Measurements from ENCODE around the gene FCN3. TPM values are rescaled to one million over a fixed set of nuclear protein-coding genes. Genes with fewer than 3 reads are reported as not detected.
"Not testable (repeated sequence)": the region's sequence is repeated elsewhere in the genome, so short reads cannot be mapped to it uniquely, and the experiment has no call there.

FCN3 gene
- total RNA-seq (2014; rRNA removed; shearing (Covaris generic)) = not detected in 2 replicates

GRCh38 chr1:27374362-27375086, at the start of gene FCN3:
Gene FCN3, minus strand, starts transcription at chr1:27374824. Its CDS starts 6 bp downstream, at chr1:27374818.
- no peak for DNase-seq (ENCODE audit: low spot score)

DNA sequence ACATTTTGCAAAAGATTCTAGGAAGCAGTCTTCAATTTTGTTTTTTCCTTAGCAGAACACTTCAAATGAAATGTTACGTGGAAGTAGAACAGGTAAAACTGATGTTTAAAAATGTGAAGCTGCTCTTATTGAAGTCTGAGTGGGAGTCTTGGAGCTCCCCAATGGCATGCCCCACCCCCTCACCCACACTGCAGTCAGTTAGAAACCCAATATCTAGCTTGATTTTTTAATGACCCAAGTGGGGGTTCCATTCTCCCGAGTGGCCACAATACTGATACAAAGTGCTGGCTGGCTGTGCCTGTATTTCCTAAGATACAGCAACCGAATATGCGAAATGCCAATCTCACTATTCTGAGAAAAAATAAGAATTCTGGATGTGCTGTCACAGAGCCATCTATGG, 49.1 kb upstream of the FCN3 start:
- DNase-seq (ENCODE audit: low spot score) = no peak

DNA sequence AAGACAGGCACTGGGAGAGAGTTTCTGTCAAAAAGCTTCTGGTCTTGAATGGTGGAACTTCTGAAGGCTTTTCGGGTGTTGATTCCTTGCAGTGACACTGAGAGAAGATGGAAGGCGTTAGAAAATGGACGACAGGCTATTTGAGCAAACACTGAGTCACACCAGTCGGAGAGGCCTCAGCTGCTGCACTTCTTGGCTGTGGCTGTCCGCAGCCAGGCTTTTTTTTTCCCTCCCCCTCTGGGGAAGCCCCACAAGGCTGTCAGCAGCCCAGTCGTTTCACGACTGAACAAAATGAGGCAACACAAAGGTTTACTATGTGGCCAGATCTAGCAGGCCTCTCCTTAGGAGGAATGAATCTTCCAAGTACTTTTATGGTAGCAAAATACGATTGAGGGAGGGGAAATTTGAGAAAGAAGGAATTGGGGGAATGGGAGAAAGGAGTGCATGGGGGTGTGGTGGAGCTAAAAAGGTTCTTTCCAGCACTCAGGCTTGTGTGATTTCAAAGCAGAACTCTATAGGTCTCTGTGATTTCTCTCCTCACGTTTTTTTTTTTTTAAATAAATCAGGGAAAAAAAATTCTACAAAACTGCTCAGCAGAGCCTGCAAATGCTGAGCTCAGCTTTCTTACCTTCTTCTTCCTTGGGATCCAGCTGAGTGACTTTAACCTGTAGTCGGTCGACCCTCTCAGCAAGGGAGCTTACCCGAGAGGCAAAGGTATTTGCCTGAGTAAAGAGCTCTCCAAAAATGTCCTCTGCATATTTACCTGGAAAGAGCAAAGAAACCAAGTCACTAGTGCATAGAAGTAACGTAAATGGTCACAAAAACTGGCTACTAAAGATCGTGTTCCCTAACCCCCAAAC, 43.9 kb upstream of the FCN3 start:
- peak; percentile 25 for DNase-seq (ENCODE audit: low spot score)

DNA sequence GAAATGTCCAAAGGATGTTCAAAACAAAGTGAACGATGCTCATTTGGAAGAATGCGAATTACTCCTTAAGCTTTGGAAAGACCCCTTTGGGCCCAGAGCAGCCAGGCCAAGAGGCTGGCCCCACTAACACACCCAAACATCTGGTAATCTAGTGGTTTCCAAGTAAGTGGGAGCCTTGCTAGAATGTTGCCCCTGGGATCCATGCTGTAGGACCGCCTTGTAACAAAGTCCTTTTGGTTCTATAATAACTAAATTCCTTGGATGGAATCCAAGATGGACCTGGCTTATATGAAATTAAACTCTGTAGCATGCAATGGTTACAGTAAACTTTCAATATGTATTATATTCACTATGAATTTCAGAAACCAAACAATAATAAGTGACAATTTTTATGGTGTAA, 43.1 kb upstream of the FCN3 start:
- no peak for DNase-seq (ENCODE audit: low spot score)

- DNase-seq (ENCODE audit: low spot score) = peak; percentile 57
Measured at GRCh38 chr1:27416387-27417111, 41.9 kb upstream of the FCN3 start.

DNA sequence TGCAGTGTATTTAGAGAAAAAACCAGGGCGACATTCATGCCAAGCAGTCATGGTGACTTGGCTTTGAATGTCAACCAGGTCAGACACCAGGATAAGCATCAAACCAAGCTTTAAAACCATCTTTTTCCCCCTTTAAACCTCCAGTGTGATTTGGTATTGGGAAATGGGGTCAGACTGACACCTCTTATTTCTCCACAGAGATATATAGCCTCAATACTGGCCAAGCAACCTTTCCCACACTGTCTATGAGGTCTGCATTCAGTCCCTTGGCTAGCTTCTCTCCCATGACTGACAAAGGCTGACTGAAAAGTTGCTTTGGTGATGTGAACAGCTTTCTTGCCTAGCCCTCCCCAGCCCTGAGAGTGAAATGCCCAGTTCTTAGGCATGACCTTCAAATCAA, 39.5 kb upstream of the FCN3 start:
- DNase-seq (ENCODE audit: low spot score) = no peak

DNA sequence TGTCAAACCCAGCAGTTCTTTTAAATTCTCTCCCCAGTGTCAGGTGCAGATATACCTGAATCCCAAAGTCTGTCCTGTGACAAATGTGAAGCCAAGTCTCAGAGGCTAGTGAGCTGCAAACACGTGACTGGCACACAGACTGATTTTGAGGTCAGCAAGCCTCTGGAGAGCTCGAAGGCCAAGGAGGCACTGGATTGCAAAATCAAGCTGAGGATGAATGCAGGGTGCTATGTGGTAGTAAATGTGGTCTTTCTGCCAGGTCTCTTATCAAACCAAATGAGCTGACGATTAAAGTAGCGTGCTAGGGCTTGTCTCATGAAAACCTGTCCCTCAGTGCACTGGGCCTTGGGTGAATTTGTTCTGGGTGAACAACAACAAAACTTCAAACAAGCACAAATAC, 38.4 kb upstream of the FCN3 start:
- DNase-seq (ENCODE audit: low spot score) = no peak

DNA sequence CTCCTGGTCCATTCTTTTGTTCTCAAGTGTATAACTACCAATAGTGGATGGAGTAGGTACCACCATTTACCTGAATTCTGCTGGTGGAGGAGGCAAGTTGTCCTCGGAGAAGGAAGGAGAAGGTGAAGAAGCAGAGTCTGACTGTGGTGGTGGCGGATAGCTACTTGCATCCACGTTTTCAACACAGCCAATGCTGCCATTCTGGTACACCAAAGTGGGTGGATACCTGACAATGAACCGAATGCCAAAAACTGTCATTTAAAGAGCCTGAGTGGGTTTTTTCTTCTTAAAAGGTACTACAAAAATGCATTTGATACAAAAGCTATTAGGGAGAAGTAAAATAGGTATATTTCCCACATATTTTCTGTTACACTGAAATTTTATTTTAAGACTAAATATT, 37.9 kb upstream of the FCN3 start:
- no peak for DNase-seq (ENCODE audit: low spot score)

- no peak for DNase-seq (ENCODE audit: low spot score)
Measured at GRCh38 chr1:27410709-27411108, 36.1 kb upstream of the FCN3 start.

DNA sequence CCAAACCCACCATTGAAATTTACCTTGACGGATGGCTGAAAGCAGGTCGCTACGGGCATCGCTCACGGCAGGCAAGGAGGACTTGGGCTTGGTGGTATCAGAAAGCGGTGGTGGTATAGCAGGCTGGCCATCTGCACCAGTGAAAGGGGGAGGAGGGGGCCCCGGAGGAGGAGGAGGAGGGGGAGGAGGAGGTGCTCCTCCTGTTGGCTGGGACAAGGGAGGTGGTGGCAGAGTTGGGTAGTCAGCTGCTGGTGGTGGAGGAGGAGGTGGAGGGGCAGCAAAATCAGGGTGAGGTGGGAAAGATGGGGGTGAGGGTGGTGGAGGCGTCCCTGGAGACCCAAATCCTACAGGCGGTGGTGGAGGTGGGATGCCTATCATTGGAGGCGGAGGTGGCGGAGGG, 35.0 kb upstream of the FCN3 start:
- no peak for DNase-seq (ENCODE audit: low spot score)

DNA sequence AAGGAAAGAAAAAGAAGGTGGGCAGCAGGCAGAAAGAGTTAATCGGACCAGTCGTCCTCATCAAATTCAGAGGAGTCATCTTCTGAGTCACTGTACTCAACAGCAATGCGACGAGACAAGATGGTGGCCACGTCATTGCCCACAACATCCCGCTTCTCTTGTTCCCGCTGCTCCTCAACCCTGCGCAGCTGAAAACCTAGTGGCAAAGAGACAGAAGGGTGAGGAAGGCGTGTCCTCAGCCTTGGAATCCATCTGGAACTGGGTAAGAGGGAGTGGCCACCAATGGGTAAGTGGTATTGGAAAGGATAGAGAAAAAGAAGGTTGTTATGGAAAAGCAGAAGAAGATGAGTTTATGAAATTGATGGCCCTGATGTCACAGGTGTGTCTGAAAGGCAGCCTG, 33.5 kb upstream of the FCN3 start:
- DNase-seq (ENCODE audit: low spot score) = no peak

GRCh38 chr1:27406791-27407190, 32.2 kb upstream of the FCN3 start:
- DNase-seq (ENCODE audit: low spot score) = not testable (repeated sequence)

- no peak for DNase-seq (ENCODE audit: low spot score)
Measured at GRCh38 chr1:27406362-27406680, 31.7 kb upstream of the FCN3 start.

GRCh38 chr1:27405598-27406361, 31.2 kb upstream of the FCN3 start:
- not testable (repeated sequence) for DNase-seq (ENCODE audit: low spot score)

DNA sequence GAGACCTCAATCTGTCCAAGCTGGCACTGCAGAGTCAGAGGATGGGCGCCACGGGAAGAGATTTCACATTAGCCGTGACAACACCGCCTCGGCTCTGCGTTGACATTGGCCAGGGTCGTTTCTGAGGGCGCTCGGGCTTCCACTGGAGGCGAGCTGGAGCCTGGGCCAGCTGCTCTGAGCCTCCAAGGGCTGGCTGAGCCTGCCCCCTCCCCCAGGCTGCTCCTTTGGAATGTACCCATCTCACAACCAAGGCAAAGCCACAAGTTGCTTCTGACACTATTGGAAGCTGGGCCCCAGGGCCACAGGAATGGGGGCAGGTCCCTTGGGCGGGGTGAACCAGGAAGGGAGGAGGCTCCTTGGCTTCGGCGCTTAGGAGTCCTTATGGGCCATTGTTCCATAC, 30.4 kb upstream of the FCN3 start:
- no peak for DNase-seq (ENCODE audit: low spot score)

DNA sequence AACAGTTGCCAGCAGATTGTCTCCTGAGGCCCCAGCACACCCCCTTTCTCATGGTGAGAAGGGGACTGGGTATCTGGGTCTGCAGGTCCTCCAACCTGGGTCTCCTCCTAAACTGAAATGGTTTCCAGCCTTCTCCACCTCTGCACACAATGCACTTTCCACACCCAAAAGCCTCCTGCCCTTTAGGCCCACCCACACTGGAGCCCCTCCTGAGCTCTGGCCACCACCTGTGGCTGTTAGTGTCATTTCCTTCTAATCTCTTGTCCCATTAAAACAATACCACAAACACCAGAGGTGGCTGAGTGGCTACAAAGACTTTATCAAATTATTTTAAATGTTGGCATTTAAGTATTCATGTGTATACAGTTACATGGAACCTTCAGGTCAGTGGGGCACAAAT, 29.3 kb upstream of the FCN3 start:
- DNase-seq (ENCODE audit: low spot score) = no peak

DNA sequence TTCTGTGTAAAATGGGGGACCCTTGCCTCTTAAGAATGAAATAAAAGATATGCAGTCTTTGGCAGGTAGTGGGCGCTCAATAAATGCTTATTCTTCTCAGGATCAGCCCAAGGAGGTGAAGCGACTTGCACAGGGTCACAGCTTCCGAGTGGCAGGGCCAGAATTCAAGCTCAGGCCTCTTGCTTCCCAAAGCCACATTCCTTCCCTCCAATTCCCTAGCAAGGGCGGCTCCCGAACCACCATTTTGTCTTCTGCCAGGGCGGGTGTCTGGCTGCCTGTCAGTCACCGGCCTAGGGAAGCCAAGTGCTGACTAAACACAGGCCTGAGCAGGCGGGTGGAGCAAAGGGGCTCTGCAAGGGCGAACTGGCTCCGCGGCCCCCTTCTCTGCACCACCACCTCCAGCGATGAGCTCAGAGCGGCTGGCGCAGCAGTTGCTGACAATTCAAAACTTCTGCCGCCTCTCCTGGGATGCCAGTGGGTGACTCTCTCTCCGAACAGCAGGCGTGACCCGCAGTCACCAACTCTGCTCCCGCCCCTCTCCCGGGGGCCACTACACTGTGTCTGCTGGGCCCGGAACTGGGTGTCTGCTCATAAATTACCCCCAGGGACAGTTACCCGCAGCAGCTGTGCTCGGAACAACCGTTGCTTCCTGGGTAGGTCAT, 28.6 kb upstream of the FCN3 start:
- no peak for DNase-seq (ENCODE audit: low spot score)

GRCh38 chr1:27402349-27402754, 27.7 kb upstream of the FCN3 start:
- DNase-seq (ENCODE audit: low spot score) = no peak

- no peak for DNase-seq (ENCODE audit: low spot score)
Measured at GRCh38 chr1:27400963-27401341, 26.3 kb upstream of the FCN3 start.

DNA sequence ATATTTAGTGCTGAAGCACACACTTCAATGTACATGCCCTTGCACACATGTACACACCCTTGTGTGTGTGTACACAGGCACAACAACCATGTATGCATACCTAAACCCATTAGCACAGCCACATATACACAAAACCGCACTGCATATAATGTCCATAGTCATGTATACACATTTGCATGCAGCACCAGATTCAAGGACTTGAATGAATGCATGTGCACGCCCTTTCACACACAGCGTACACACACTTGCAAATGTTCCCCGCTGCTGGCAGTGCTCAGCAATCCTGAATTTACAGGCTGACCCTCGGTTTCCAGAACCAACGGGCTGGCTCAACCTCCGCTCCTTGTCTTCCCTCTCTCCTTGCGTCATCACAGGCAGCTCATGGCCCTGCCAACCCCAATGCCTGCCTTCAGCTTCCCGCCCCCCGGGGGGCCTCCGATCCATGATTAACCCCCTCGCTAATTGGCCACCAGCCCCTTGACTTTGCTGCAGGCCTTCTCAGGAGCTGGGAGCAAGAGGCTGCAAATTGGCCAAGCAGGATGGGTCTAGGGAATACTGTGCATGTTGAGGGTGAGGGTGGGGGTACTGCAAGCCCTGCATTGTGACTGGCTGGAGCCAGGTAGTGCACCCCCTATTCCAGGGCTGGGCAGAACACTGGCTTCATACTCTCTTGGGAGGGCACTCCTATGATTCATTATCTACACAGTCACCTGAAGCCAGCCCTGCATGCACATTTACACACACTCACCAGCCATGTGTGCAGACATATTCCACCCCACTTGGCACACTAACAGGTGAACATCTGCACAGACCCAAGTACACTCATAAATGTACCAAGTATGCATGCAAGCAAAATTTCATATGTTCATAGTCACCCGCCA, 25.7 kb upstream of the FCN3 start:
- no peak for DNase-seq (ENCODE audit: low spot score)
